ENCODE data around the gene CTNNA3. TPM values are rescaled to one million over a fixed set of nuclear protein-coding genes. Genes with fewer than 3 reads are reported as not detected.

Gene CTNNA3
- total RNA-seq, 1 experiment from 2014 or later = not detected

DNA sequence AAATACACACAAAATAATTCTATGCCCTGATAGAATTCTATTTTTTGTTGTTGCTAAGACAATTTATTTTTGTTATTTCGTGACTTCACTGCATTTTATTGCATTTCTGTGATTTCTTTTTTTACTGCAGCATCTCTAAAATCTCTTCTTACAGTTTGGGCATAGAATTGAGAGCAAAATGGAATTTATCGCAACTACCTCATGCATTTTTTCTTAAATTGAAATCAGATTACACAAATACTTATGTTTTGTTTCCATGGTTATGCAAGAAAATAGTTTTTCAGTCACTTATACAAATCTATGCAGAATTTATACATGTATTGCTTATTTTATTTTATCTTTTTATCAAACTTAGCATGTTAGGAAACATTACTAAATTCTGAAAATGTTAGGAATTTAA lies 1552.0 kb downstream of the CTNNA3 start:
- no peaks in the 10 kb centered on the region for H3K9me3 Mint-ChIP-seq (ENCODE audit: low read depth, unreplicated experiment)
- TF ChIP-seq, protein P1, sequence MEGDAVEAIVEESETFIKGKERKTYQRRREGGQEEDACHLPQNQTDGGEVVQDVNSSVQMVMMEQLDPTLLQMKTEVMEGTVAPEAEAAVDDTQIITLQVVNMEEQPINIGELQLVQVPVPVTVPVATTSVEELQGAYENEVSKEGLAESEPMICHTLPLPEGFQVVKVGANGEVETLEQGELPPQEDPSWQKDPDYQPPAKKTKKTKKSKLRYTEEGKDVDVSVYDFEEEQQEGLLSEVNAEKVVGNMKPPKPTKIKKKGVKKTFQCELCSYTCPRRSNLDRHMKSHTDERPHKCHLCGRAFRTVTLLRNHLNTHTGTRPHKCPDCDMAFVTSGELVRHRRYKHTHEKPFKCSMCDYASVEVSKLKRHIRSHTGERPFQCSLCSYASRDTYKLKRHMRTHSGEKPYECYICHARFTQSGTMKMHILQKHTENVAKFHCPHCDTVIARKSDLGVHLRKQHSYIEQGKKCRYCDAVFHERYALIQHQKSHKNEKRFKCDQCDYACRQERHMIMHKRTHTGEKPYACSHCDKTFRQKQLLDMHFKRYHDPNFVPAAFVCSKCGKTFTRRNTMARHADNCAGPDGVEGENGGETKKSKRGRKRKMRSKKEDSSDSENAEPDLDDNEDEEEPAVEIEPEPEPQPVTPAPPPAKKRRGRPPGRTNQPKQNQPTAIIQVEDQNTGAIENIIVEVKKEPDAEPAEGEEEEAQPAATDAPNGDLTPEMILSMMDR (IDR thresholded peaks at IDR 0.05; ENCODE audit: unreplicated experiment) = no peak
- no peak overlapping the region for H3K4me3 Mint-ChIP-seq (ENCODE audit: low read depth, unreplicated experiment)
- no peaks in the 10 kb centered on the region for H3K27me3 Mint-ChIP-seq (ENCODE audit: unreplicated experiment)
- H3K4me1 Mint-ChIP-seq (ENCODE audit: low read depth, unreplicated experiment) = no peaks in the 10 kb centered on the region
- BruUV-seq (replicated peaks) = no TSS peak
- CTCF ChIA-PET = no interaction called here
- DNase-seq = no peak
- intact Hi-C loops (cut with micrococcal nuclease; ENCODE audit: unreplicated experiment) = no loop called here
- no peak overlapping the region for H3K27ac Mint-ChIP-seq (ENCODE audit: unreplicated experiment)
- H3K36me3 Mint-ChIP-seq (ENCODE audit: insufficient read depth, unreplicated experiment) = no peaks in the 10 kb centered on the region

DNA sequence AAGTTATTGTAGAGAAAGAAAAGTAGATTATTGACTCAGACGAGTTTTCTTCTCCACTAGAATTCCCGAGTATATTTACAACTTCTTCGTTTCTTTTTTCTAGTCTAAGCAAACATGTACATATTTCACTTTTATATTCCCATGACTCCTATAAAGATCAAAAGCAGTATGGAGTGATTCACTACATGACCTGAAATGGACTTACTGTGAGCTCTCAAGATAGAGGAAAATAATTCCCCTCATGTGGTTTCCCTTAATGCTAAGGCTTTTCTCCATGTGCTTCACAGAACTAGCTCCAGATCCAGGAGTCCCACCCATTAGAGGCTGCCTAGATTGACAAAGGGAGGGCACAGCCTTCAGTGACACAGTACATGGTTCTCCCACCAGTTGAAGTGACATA lies 1593.2 kb downstream of the CTNNA3 start:
- CTCF ChIA-PET = no interaction called here
- H3K9me3 Mint-ChIP-seq (ENCODE audit: low read depth, unreplicated experiment) = peaks cover 2% of the 10 kb centered on the region
- H3K4me1 Mint-ChIP-seq (ENCODE audit: low read depth, unreplicated experiment) = no peaks in the 10 kb centered on the region
- H3K27ac Mint-ChIP-seq (ENCODE audit: unreplicated experiment) = no peak overlapping the region
- intact Hi-C loops (cut with micrococcal nuclease; ENCODE audit: unreplicated experiment) = no loop called here
- TF ChIP-seq, protein P1 (IDR thresholded peaks at IDR 0.05; ENCODE audit: unreplicated experiment) = no peak
- no peak for DNase-seq
- no peaks in the 10 kb centered on the region for H3K27me3 Mint-ChIP-seq (ENCODE audit: unreplicated experiment)
- H3K36me3 Mint-ChIP-seq (ENCODE audit: insufficient read depth, unreplicated experiment) = no peaks in the 10 kb centered on the region
- no TSS peak for BruUV-seq (replicated peaks)
- H3K4me3 Mint-ChIP-seq (ENCODE audit: low read depth, unreplicated experiment) = no peak overlapping the region

DNA sequence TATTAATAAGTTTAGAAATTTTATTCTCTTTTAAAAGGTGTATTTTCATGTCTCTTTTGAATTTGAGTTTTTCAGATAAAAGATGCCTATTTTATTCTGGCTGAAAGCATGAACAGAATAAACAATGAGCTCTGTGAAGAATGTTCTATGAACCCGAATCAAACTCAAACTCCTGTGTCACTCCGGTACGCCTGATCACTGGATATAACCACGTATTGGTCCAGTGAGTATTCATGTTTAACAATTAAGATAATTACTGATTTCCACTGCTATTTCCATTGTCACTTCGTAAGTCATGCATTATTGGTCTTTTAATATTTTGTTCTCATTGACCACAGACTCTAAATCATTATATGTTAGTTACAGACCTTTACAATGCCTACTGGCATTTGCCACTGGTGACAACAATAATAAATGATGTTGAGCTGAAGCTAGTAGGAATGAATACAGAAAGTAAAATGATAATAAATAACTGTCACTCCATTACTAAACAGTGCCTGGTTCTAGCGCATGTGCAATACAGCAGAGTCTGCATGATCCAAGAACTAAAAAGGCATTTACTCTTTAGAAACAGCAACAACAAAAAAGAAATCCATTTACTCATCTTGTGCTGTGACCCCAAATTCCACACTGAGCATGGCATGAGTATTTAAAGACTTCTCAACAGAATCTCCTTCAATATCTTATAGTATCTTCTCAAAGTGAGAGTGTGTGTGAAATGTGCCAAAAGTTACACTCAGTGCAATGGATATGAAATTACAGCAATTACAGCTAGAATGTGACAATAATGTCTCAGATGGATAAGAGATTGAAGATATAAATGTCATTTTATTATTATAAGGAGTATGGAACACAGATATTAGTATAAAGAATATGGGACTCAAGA lies 1597.2 kb downstream of the CTNNA3 start:
- CTCF ChIA-PET = interaction anchor here (0.5 kb wide), 1 partner anchor 31 kb away, joined by 3 read pairs; no protein-coding TSS in a partner anchor
- H3K4me3 Mint-ChIP-seq (ENCODE audit: low read depth, unreplicated experiment) = no peak overlapping the region
- TF ChIP-seq, protein P1 (IDR thresholded peaks at IDR 0.05; ENCODE audit: unreplicated experiment) = no peak
- H3K4me1 Mint-ChIP-seq (ENCODE audit: low read depth, unreplicated experiment) = no peaks in the 10 kb centered on the region
- DNase-seq = no peak
- no peak overlapping the region for H3K27ac Mint-ChIP-seq (ENCODE audit: unreplicated experiment)
- intact Hi-C loops (cut with micrococcal nuclease; ENCODE audit: unreplicated experiment) = no loop called here
- peaks cover 7% of the 10 kb centered on the region for H3K9me3 Mint-ChIP-seq (ENCODE audit: low read depth, unreplicated experiment)
- no peaks in the 10 kb centered on the region for H3K27me3 Mint-ChIP-seq (ENCODE audit: unreplicated experiment)
- BruUV-seq (replicated peaks) = no TSS peak
- H3K36me3 Mint-ChIP-seq (ENCODE audit: insufficient read depth, unreplicated experiment) = no peaks in the 10 kb centered on the region

DNA sequence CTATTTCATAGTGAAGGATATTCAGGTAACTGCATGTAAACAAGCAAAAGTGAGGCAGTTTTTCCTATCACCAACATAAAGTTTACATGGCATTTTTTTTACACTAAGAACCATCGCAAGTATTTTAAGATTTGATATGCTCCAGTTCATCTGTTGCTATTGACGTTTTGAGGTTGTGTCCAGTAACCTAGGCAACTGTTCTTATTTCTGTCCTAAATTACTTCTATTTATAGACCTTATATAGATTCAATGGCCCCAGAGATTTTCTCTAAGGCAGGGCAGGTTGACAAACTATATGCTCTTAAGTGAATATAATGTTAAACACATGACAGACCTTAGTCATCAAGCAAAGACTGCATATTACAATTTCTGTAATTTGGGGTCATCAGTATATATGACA lies 1600.4 kb downstream of the CTNNA3 start:
- BruUV-seq (replicated peaks) = no TSS peak
- H3K27me3 Mint-ChIP-seq (ENCODE audit: unreplicated experiment) = no peaks in the 10 kb centered on the region

More for the DNA sequence above, 1600.4 kb downstream of the CTNNA3 start:
- H3K4me1 Mint-ChIP-seq (ENCODE audit: low read depth, unreplicated experiment) = no peaks in the 10 kb centered on the region
- no peak for DNase-seq
- H3K27ac Mint-ChIP-seq (ENCODE audit: unreplicated experiment) = no peak overlapping the region
- CTCF ChIA-PET = no interaction called here
- H3K9me3 Mint-ChIP-seq (ENCODE audit: low read depth, unreplicated experiment) = peaks cover 7% of the 10 kb centered on the region
- TF ChIP-seq, protein P1 (IDR thresholded peaks at IDR 0.05; ENCODE audit: unreplicated experiment) = no peak
- no peaks in the 10 kb centered on the region for H3K36me3 Mint-ChIP-seq (ENCODE audit: insufficient read depth, unreplicated experiment)
- intact Hi-C loops (cut with micrococcal nuclease; ENCODE audit: unreplicated experiment) = no loop called here
- H3K4me3 Mint-ChIP-seq (ENCODE audit: low read depth, unreplicated experiment) = no peak overlapping the region
